ENCODE measurements around the gene CNTF.

CNTF gene

DNA sequence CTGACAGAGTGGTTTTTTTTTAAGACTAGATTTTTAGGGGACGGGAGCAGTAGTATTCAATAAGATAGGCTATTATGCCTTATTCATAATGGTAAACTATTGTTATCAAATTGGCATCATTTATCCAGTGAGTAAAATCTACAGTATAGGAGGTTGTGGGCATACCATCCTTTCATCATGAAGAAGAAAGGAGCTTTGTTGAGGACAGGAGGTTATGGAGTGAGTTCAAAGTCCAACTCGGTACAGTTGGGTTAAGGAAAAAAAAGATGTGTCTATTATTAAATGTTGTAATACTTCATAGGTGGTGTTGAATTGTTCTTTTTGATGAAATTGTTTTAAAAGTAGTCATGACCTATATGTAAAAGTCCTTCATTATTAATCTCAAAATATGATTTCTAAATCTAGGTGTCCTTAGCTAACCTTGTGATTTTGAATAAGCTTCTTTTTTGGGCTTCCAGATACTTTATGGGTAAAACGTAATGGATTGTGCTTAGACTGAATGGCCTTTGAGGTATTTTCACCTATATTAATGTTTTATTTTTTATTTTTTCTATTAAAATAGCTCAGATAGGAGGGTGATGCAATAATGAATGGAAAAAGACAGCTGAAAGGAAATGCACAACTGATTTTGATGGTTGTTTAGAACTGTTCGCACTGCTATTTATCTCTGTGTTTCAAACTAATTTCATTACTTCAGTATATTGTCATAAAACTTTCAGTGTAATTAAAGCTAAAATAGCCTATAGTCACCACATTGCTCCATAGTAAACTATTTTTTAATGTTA, 15.3 kb upstream of the CNTF start:
- DNase-seq (no peak), ATAC-seq (ENCODE audit: insufficient read depth, low read depth) (no peak)
- Histone ChIP-seq H3K4me3 (ENCODE audit: low read depth in 1 of 2, low read length in 2 of 2) (no peak overlapping the region), H3K4me2 (ENCODE audit: insufficient read depth, low read length) (no peak overlapping the region), H3K4me1 (ENCODE audit: insufficient read depth, low read length) (no peaks in the 10 kb centered on the region), H3K27me3 (ENCODE audit: insufficient read depth, low read length, poor library complexity) (no peaks in the 10 kb centered on the region), H3K9me3 (ENCODE audit: insufficient read depth, low read length, severe bottlenecking) (no peaks in the 10 kb centered on the region), H3K27ac (ENCODE audit: low read length) (no peak overlapping the region), H4K20me1 (ENCODE audit: insufficient read depth, low read length) (peaks cover 54% of the 10 kb centered on the region), H3K9ac (ENCODE audit: low read depth, low read length) (no peak overlapping the region), H3K79me2 (ENCODE audit: insufficient read depth, low read length) (peaks cover 80% of the 10 kb centered on the region), H2AFZ (ENCODE audit: low read depth, low read length) (no peak overlapping the region), H3K36me3 (ENCODE audit: insufficient read depth, low read length) (peaks cover 46% of the 10 kb centered on the region)
- no peak for TF ChIP-seq EZH2 (IDR thresholded peaks at IDR 0.05; ENCODE audit: borderline replicate concordance, low read depth, low read length, severe bottlenecking)
- no peak for TF ChIP-seq CTCF (IDR thresholded peaks at IDR 0.05; ENCODE audit: borderline replicate concordance, extremely low read depth, low read length, poor library complexity, severe bottlenecking)

GRCh38 chr11:58608331-58608730, 14.1 kb upstream of the CNTF start:
- peaks cover 68% of the 10 kb centered on the region for H3K79me2 ChIP-seq (ENCODE audit: insufficient read depth, low read length)
- no peak overlapping the region for H3K9ac ChIP-seq (ENCODE audit: low read depth, low read length)
- H3K4me3 ChIP-seq (ENCODE audit: low read depth in 1 of 2, low read length in 2 of 2), result no peak overlapping the region
- no peaks in the 10 kb centered on the region for H3K27me3 ChIP-seq (ENCODE audit: insufficient read depth, low read length, poor library complexity)
- DNase-seq (no peak), ATAC-seq (ENCODE audit: insufficient read depth, low read depth) (no peak)
- TF ChIP-seq EZH2 (IDR thresholded peaks at IDR 0.05; ENCODE audit: borderline replicate concordance, low read depth, low read length, severe bottlenecking) (no peak), CTCF (IDR thresholded peaks at IDR 0.05; ENCODE audit: borderline replicate concordance, extremely low read depth, low read length, poor library complexity, severe bottlenecking) (no peak)
- peaks cover 47% of the 10 kb centered on the region for H3K36me3 ChIP-seq (ENCODE audit: insufficient read depth, low read length)
- peaks cover 43% of the 10 kb centered on the region for H4K20me1 ChIP-seq (ENCODE audit: insufficient read depth, low read length)
- no peak overlapping the region for H3K27ac ChIP-seq (ENCODE audit: low read length)
- no peaks in the 10 kb centered on the region for H3K9me3 ChIP-seq (ENCODE audit: insufficient read depth, low read length, severe bottlenecking)
- no peaks in the 10 kb centered on the region for H3K4me1 ChIP-seq (ENCODE audit: insufficient read depth, low read length)
- H2AFZ ChIP-seq (ENCODE audit: low read depth, low read length), result no peak overlapping the region
- H3K4me2 ChIP-seq (ENCODE audit: insufficient read depth, low read length), result no peak overlapping the region

- H4K20me1 ChIP-seq (ENCODE audit: insufficient read depth, low read length), result peaks cover 29% of the 10 kb centered on the region; the same call in 1 of the 2 replicates
- H2AFZ ChIP-seq (ENCODE audit: low read depth, low read length), result no peak overlapping the region
- no peak overlapping the region for H3K4me3 ChIP-seq (ENCODE audit: low read depth in 1 of 2, low read length in 2 of 2)
- no peak for DNase-seq
- ATAC-seq (ENCODE audit: insufficient read depth, low read depth), result no peak
- H3K79me2 ChIP-seq (ENCODE audit: insufficient read depth, low read length), result peaks cover 54% of the 10 kb centered on the region
- TF ChIP-seq CTCF (IDR thresholded peaks at IDR 0.05; ENCODE audit: borderline replicate concordance, extremely low read depth, low read length, poor library complexity, severe bottlenecking) (no peak), EZH2 (IDR thresholded peaks at IDR 0.05; ENCODE audit: borderline replicate concordance, low read depth, low read length, severe bottlenecking) (no peak)
- no peak overlapping the region for H3K27ac ChIP-seq (ENCODE audit: low read length)
- H3K27me3 ChIP-seq (ENCODE audit: insufficient read depth, low read length, poor library complexity), result no peaks in the 10 kb centered on the region
- H3K9me3 ChIP-seq (ENCODE audit: insufficient read depth, low read length, severe bottlenecking), result no peaks in the 10 kb centered on the region
- peaks cover 55% of the 10 kb centered on the region for H3K36me3 ChIP-seq (ENCODE audit: insufficient read depth, low read length)
- no peaks in the 10 kb centered on the region for H3K4me1 ChIP-seq (ENCODE audit: insufficient read depth, low read length)
- no peak overlapping the region for H3K9ac ChIP-seq (ENCODE audit: low read depth, low read length)
- H3K4me2 ChIP-seq (ENCODE audit: insufficient read depth, low read length), result no peak overlapping the region
These were observed 12.7 kb upstream of the CNTF start for GRCh38 chr11:58609723-58610122.

Measured in DND-41 (cell line).